ENCODE data around the gene CD101. TPM values are rescaled to one million over a fixed set of nuclear protein-coding genes. Genes with fewer than 3 reads are reported as not detected.
A peak's percentile ranks its signal among the peaks of the same experiment; 100 is the strongest.

CD101 gene
- total RNA-seq, 2 donors from 2014 or later, result 2.1 to 2.6 TPM

DNA sequence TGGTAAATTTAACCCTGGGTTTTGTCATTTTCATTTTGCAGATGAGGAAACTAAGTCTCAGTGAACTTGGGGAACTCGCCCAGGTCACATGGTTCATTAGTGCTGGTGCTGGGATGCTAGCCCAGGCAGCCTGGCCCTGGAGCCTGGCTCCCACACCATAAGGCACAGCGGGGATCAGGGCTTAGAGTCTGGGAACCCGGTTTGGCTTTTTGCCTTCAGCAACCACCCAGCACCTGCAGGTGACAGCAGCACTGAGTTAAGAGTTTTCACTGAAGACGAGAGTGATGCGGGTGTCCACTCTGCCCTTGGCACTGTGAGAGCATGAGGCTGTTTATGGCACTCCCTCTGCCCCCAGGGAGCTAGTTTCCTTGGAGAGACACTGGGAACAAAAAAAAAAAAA is 18.4 kb upstream of the CD101 start:
- intact Hi-C loops (cut with DNase I), result loop anchor here in 1 of 2 donors (10.0 kb wide), 1 partner anchor 108 kb away; no protein-coding TSS in a partner anchor
- DNase-seq (ENCODE audit: low spot score), result no peak

DNA sequence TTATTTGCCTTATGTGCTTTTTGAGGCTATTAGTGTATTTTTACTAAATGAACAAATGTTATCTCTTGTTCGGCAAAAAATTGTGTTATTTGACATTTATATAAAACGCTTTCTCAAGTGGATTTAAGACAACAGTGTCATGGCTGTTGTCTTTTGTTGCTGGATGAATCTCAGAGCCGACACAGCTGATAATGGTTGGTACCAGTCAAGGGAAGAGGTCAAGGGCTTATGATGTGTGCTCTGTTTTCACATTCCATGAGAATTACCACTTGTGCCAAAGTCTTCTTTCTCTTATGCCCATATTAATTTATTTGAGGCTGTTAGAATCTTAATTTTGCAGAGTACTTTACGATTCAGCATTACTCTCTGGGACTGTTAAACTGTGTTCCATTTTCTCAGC is 17.9 kb upstream of the CD101 start:
- intact Hi-C loops (cut with DNase I), result loop anchor here in 1 of 2 donors (10.0 kb wide), 1 partner anchor 109 kb away; no protein-coding TSS in a partner anchor
- DNase-seq (ENCODE audit: low spot score), result no peak

DNA sequence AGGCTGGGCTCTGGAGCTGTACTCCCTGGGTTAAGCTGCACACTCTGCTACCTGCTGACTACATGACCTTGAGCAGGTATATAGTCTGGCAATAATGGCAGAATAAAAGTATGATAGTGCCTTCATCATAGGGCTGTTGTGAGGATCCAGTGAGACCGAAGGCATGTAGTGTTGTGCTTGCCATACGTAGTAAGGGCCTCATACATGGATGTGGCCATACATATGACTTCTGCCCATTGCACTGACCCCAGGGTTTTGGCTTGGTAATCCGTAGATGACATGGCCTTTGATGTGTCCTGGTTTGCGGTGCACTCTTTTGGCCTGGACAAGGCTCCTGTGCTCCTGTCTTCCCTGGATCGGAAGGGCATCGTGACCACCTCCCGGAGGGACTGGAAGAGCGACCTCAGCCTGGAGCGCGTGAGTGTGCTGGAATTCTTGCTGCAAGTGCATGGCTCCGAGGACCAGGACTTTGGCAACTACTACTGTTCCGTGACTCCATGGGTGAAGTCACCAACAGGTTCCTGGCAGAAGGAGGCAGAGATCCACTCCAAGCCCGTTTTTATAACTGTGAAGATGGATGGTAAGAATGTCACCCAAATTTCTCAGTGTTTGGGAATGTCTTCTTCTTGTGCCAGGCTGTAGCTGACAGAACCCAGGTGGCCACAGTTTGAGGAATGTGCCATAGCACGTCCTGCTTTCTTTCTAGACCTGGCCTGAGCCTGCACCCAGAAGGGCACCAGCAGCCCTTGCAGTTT is 17.0 kb upstream of the CD101 start:
- intact Hi-C loops (cut with DNase I), result loop anchor here in 1 of 2 donors (10.0 kb wide), 1 partner anchor 110 kb away; no protein-coding TSS in a partner anchor

GRCh38 chr1:116986421-116987255 is 14.9 kb upstream of the CD101 start:
- DNase-seq (ENCODE audit: low spot score), result no peak
- intact Hi-C loops (cut with DNase I), result loop anchor here in 1 of 2 donors (10.0 kb wide), 1 partner anchor 112 kb away; no protein-coding TSS in a partner anchor

More for the DNA sequence above, 17.0 kb upstream of the CD101 start:
- no peak for DNase-seq (ENCODE audit: low spot score)

- intact Hi-C loops (cut with DNase I), result loop anchor here in 1 of 2 donors (10.0 kb wide), 1 partner anchor 112 kb away; no protein-coding TSS in a partner anchor
Observed at GRCh38 chr1:116987256-116987555, 14.4 kb upstream of the CD101 start.

DNA sequence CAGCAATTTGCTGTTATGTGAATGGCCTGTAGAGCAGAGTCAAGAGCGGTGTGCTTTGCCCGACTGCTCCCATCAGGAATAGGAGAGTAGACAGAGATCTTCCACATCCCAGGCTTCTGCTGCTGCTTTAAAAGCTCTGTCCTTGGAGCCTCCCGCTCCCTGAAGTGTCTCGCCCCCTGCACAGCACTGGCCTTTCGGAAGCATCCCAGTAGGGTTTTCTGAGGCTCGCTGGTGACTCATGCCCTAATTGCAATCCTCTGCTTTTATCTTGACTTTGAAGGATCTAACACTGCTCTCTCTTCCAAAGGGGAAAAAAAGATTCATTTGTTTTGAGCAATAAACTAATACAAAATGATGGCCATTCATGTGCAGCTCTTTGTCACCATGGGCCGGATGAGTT is 13.3 kb upstream of the CD101 start:
- intact Hi-C loops (cut with DNase I), result loop anchor here in 1 of 2 donors (10.0 kb wide), 1 partner anchor 113 kb away; no protein-coding TSS in a partner anchor
- no peak for DNase-seq (ENCODE audit: low spot score)

More at GRCh38 chr1:116987256-116987555, 14.4 kb upstream of the CD101 start:
- no peak for DNase-seq (ENCODE audit: low spot score)

DNA sequence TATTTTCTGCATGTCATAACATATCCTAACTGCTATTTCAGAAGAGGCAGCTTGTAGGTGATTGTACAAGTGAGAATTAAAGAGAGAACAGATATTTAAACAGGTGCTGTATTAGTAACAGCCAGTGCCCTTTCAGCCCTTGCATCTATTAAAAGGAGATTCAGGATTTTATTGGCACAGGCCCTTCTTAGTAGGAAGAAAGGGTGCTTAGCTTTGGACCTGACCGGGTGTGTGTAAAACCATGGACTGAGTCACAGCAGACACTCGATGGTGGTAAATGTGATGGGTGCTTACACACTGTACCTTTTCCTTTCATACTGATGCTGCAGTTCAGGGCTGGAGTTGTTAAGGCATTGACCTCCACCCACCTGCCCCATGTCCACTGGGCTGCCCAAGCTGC is 12.7 kb upstream of the CD101 start:
- DNase-seq (ENCODE audit: low spot score), result no peak
- intact Hi-C loops (cut with DNase I), result loop anchor here in 1 of 2 donors (10.0 kb wide), 1 partner anchor 114 kb away; no protein-coding TSS in a partner anchor

DNA sequence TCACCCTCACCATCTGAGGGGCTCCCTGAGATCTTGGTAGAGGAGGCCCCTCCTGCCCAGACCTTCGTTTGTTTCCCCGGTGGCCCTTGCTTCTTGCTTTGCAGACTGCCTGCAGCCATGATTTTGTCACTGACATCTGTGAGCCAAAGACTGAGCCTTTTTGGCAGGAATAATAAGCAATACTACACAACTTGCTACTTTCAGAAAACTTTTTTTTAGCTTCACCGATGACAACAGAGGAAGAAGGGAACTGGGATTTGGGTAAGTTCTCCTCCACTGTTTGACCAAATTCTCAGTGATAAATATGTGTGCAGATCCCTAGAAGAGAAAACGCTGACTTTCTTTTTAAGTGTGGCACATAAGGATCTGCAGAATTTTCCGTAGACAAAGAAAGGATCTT is 11.7 kb upstream of the CD101 start:
- intact Hi-C loops (cut with DNase I), result loop anchor here in 1 of 2 donors (10.0 kb wide), 1 partner anchor 115 kb away; no protein-coding TSS in a partner anchor
- no peak for DNase-seq (ENCODE audit: low spot score)

GRCh38 chr1:116990612-116991151 is 10.9 kb upstream of the CD101 start:
- intact Hi-C loops (cut with DNase I), result no loop called here
- DNase-seq (ENCODE audit: low spot score), result peak; percentile 96

GRCh38 chr1:116991171-116991845 is 10.3 kb upstream of the CD101 start:
- intact Hi-C loops (cut with DNase I), result no loop called here
- no peak for DNase-seq (ENCODE audit: low spot score)

DNA sequence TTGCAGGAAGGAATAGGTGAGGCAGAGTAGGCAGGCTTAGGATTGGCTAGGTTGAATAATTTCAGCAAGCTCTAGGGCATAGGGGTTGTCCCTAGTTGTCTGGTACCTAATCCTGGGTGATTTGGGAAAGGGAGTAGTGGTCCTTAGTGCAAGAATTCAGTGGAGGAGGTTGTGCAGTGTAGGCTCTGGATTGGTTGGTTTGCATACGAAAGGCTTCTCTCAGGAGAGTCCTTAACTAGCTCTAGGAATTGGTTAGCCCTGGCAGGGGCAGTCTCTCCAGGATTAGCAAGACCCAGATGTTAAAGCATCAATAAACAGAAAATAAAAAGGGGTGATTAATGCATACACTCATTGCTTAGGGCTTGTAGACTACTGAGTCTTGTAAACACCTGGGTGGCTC is 9.6 kb upstream of the CD101 start:
- DNase-seq (ENCODE audit: low spot score), result no peak
- intact Hi-C loops (cut with DNase I), result no loop called here

DNA sequence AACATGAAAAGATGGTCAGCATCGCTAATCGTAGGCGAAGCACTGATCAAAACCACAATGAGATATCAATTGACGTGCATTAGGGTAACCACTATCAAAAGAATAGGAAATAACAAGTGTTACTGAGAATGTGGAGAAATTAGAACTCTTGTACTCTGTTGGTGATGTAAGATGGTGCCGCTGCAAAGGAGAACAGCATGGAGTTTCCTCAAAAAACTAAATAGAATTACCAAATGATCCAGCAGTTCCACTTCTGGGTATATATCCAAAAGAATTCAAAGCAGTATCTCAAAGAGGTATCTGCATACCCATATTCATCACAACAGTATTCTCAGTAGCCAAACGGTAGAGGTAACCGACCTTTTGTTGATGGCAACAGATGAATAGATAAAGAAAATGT is 8.3 kb upstream of the CD101 start:
- intact Hi-C loops (cut with DNase I), result no loop called here
- DNase-seq (ENCODE audit: low spot score), result no peak

- DNase-seq (ENCODE audit: low spot score), result no peak
- intact Hi-C loops (cut with DNase I), result no loop called here
Observed at GRCh38 chr1:116994411-116994810, 7.1 kb upstream of the CD101 start.

DNA sequence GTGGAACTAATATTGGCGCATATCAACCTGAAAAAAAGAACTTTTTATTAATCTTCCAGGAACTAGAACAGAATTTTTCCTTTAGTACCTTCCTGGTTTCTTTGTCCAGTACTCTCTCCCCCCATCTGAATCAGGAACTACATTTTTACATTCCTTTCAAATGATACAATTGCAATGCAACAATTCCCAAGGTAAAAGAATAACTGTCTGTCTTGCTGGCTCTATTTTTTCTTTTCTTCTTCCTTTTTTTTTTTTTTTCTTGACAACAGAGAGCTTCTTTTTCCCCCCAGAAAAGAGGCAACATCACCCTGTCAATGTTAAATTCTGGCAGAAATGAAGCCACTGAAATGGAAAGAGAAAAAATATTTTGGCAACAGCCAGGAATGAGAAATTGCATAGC is 4.5 kb upstream of the CD101 start:
- intact Hi-C loops (cut with DNase I), result no loop called here
- no peak for DNase-seq (ENCODE audit: low spot score)

GRCh38 chr1:116997636-116998035 is 3.9 kb upstream of the CD101 start:
- intact Hi-C loops (cut with DNase I), result no loop called here
- DNase-seq (ENCODE audit: low spot score), result no peak

DNA sequence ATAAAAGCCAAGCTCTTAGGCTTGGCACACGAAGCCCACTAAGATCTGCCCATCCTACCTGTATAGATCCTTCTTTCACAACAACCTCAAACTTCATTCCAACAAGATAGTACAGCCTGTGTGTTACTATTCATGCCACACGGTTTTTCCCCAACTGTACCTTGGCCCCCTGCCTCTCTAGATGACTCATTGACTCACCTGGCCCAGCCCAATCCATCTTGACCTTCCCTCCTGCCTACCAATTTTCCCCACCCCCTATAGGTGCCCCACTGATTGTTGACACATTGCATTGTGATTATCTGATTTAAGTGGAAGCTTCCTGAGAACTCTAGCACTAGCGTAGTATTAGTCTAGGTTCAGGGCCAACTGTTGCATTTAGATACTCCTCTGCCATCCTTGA is 2.0 kb upstream of the CD101 start:
- DNase-seq (ENCODE audit: low spot score), result no peak
- intact Hi-C loops (cut with DNase I), result no loop called here

- intact Hi-C loops (cut with DNase I), result no loop called here
- DNase-seq (ENCODE audit: low spot score), result no peak
Observed at GRCh38 chr1:117000142-117000541, 1.4 kb upstream of the CD101 start.

GRCh38 chr1:117003223-117003875 is 1.8 kb downstream of the CD101 start:
- DNase-seq (ENCODE audit: low spot score), result no peak
- intact Hi-C loops (cut with DNase I), result no loop called here

GRCh38 chr1:117007719-117008013 is 6.1 kb downstream of the CD101 start:
- intact Hi-C loops (cut with DNase I), result no loop called here
- no peak for DNase-seq (ENCODE audit: low spot score)

Data from posterior vena cava (tissue), 2 donors.